Camera-type eye (tissue), 1 donor: ENCODE results near the gene FAM83F. TPM values are rescaled to one million over a fixed set of nuclear protein-coding genes. Genes with fewer than 3 reads are reported as not detected.

Experiments used
- total RNA-seq: library from RNA; depleted of rRNA; stranded (reverse); fragments of >200 nt; gene quantifications from one replicate; pipeline ENCODE4 v1.2.3, GENCODE V29; 2014

FAM83F gene
- 3.4 TPM for total RNA-seq

DNA sequence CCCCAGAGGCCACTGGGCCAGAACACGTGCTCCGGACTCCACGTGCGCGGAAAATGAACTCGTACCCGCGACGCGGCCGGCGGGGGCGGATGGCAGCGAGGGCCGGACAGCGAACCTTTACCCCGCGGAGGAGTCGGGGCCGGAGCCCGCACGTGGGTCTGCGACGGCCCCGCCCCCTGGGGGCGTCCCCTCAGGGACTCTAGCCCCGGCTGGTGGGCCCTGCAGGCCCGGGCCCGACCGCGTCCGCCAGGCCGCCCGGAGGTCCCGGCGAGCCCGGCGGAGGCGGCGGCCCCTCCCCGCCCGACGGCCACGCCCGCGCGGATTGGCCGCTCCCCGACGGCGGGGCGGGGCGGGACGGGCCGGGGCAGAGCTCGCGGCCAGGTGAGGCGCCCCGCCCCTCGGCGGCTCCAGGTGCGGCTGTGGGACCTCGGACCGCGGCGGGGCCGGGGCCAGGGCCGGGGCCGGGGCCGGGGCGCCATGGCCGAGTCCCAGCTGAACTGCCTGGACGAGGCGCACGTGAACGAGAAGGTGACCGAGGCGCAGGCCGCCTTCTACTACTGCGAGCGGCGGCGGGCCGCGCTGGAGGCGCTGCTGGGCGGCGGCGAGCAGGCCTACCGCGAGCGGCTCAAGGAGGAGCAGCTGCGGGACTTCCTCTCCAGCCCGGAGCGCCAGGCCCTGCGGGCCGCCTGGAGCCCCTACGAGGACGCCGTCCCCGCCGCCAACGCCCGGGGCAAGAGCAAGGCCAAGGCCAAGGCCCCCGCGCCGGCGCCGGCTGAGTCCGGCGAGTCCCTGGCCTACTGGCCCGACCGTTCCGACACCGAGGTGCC lies at the start of gene FAM83F:
TSS of gene FAM83F (plus strand) at position 389 of the 827 bp plus-strand sequence. CDS start at position 478, 89 bp downstream.

DNA sequence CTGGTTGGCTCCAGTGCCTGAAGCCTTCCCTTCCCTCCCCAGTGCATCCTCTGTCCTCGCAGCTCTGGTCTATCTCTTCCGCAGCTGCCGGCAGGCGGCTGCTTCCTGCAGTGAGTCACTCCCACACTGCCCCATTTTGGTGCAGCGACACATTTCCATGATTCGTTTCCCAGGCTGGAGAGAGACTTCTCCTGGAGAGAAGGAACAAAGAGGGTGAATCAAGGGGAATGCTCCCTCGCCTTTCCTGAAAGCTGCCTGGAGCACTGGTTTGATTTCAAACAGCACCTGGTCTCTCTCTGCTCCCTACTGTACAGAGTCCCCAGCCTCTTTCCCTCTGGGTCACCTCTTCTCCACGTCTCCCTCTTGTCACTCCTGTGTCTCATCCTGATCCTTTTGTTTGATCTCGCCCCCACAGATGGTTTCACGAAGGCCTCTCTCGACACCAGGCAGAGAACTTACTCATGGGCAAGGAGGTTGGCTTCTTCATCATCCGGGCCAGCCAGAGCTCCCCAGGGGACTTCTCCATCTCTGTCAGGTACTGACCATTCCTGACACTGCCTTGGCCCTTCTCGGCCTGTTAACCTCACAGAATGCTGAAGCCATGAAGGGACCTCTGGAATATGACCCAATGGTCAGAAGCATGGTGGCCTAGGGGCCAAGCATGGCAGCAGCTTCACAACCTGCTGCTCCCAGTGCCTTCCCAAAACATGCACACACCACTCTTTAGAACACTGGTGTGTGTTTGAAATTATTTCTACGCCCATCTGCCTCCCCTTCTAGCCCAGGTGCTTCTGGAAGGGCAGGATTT lies 34.9 kb upstream of the FAM83F start, which contains the start of gene TMA7B:
TSS of gene TMA7B (plus strand) at position 758 of the 808 bp plus-strand sequence. CDS start 3,978 bp downstream, outside the sequence.

Other genes with a start within 250 kb of the FAM83F start
- not detected for gene ENTHD1, start 101.2 kb upstream of the FAM83F start, total RNA-seq
- gene GRAP2, start 93.9 kb upstream of the FAM83F start, total RNA-seq: 2.5 TPM
- gene TMA7B, start 34.6 kb upstream of the FAM83F start, total RNA-seq: not detected
- gene TNRC6B, start 183.0 kb downstream of the FAM83F start, total RNA-seq: 116 TPM